ENCODE data around the gene SGPL1. TPM values are rescaled to one million over a fixed set of nuclear protein-coding genes. Genes with fewer than 3 reads are reported as not detected.

Gene SGPL1
- total RNA-seq, 2 experiments from 2014 or later, result 13.7 to 16.6 TPM

- CTCF ChIA-PET, result no interaction called here
Measured at GRCh38 chr10:70907637-70908405, 92.1 kb downstream of the SGPL1 start.

GRCh38 chr10:70908406-70909296 lies 92.9 kb downstream of the SGPL1 start:
- ChIA-PET CTCF (no interaction called here), POLR2A (no interaction called here)
- H3K4me3 Mint-ChIP-seq, result no peak overlapping the region
- no peak for TF ChIP-seq CTCF (IDR thresholded peaks at IDR 0.05)
- no peaks in the 10 kb centered on the region for H3K27me3 Mint-ChIP-seq
- H3K4me1 Mint-ChIP-seq (ENCODE audit: low read depth), result no peaks in the 10 kb centered on the region
- DNase-seq, result no peak
- intact Hi-C loops (cut with micrococcal nuclease), result loop anchor here (5.0 kb wide), 1 partner anchor 379 kb away; no protein-coding TSS in a partner anchor
- no peak for ATAC-seq
- H3K27ac Mint-ChIP-seq, result no peak overlapping the region
- H3K36me3 Mint-ChIP-seq (ENCODE audit: low read depth), result no peaks in the 10 kb centered on the region
- H3K9me3 Mint-ChIP-seq, result peaks cover 2% of the 10 kb centered on the region

More at GRCh38 chr10:70907637-70908405, 92.1 kb downstream of the SGPL1 start:
- Mint-ChIP-seq H3K4me1 (ENCODE audit: low read depth) (no peaks in the 10 kb centered on the region), H3K9me3 (peaks cover 2% of the 10 kb centered on the region), H3K36me3 (ENCODE audit: low read depth) (no peaks in the 10 kb centered on the region), H3K27ac (no peak overlapping the region), H3K4me3 (no peak overlapping the region), H3K27me3 (no peaks in the 10 kb centered on the region)
- DNase-seq (no peak), ATAC-seq (no peak)
- TF ChIP-seq CTCF (IDR thresholded peaks at IDR 0.05), result no peak
- POLR2A ChIA-PET, result no interaction called here
- intact Hi-C loops (cut with micrococcal nuclease), result loop anchor here (5.0 kb wide), 1 partner anchor 379 kb away; no protein-coding TSS in a partner anchor

GRCh38 chr10:70909326-70909935 lies 93.7 kb downstream of the SGPL1 start:
- DNase-seq (no peak), ATAC-seq (no peak)
- H3K9me3 Mint-ChIP-seq, result peaks cover 2% of the 10 kb centered on the region
- no peaks in the 10 kb centered on the region for H3K36me3 Mint-ChIP-seq (ENCODE audit: low read depth)
- intact Hi-C loops (cut with micrococcal nuclease), result loop anchor here (5.0 kb wide), 1 partner anchor 378 kb away; no protein-coding TSS in a partner anchor
- ChIA-PET POLR2A (no interaction called here), CTCF (interaction anchor here (1.0 kb wide), 1 partner anchor 358 kb away, joined by 3 read pairs; no protein-coding TSS in a partner anchor)
- TF ChIP-seq CTCF (IDR thresholded peaks at IDR 0.05), result no peak
- H3K4me1 Mint-ChIP-seq (ENCODE audit: low read depth), result no peaks in the 10 kb centered on the region
- no peaks in the 10 kb centered on the region for H3K27me3 Mint-ChIP-seq
- H3K27ac Mint-ChIP-seq, result no peak overlapping the region
- no peak overlapping the region for H3K4me3 Mint-ChIP-seq

- Mint-ChIP-seq H3K36me3 (ENCODE audit: low read depth) (no peaks in the 10 kb centered on the region), H3K27me3 (peaks cover 2% of the 10 kb centered on the region), H3K9me3 (peaks cover 2% of the 10 kb centered on the region), H3K27ac (no peak overlapping the region), H3K4me3 (no peak overlapping the region), H3K4me1 (ENCODE audit: low read depth) (no peaks in the 10 kb centered on the region)
- no peak for TF ChIP-seq CTCF (IDR thresholded peaks at IDR 0.05)
- ChIA-PET CTCF (interaction anchor here (1.1 kb wide), 1 partner anchor 14 kb away, joined by 3 read pairs; no protein-coding TSS in a partner anchor), POLR2A (no interaction called here)
- DNase-seq, result no peak
- intact Hi-C loops (cut with micrococcal nuclease), result no loop called here
- ATAC-seq, result no peak
Measured at GRCh38 chr10:70910486-70911341, 95.0 kb downstream of the SGPL1 start.
